NCI-H2107 treated with DMSO at 0.1 percent for 48 hours (cell line): ENCODE results near the gene TRIB2.

Experiments
- DNase-seq: peaks from one replicate; lab custom pipeline; 2025; ENCODE audit not compliant: unreplicated experiment; lab: John Stamatoyannopoulos, UW

The TRIB2 gene

GRCh38 chr2:12719400-12720277, 2.9 kb downstream of the TRIB2 start:
- DNase-seq: no peak

GRCh38 chr2:12720278-12720620, 3.5 kb downstream of the TRIB2 start:
- no peak for DNase-seq

- no peak for DNase-seq
Measured at GRCh38 chr2:12720754-12721378, 4.1 kb downstream of the TRIB2 start.

DNA sequence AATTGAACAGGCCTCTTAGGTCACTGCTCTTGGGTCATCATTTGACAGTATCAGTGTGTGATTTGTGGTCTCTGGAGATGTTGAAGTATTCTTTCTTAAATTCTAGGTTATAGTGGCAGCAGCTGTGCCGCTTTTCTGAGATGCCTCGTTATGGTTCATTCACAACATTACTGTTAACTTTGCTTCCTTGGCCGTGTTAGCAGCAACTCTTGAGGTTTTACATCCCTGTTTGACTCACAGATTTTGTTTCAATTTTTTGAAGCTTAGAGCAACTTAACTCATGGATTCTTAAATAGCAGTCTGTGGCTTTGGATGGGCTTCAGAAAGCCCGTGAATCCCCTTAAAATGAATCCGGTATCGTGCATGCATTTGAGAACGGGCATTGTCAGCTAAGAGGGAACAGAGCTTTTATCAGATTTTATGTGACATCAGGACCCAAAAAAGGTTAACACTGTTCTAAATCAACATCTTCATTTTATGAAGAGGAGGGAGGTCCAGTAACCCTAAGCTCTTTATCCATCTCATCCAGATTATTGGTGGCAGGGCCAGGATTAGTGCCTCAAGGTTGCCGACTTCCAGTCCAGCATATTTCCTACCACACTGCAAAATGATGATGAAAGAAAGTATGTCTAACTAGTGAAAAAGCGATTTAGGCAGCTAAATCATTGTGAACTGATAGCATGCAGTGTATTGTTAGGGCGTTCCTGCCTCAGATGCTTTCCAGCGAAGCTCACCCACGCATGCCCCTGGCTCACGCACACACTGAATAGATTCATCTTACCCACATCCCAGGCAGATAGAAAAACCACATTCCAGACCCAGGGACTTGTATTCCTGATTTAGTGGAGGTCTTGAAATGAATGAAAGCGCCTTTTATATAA, 5.1 kb downstream of the TRIB2 start:
- DNase-seq: no peak

GRCh38 chr2:12722447-12723316, 5.9 kb downstream of the TRIB2 start:
- no peak for DNase-seq

GRCh38 chr2:12723736-12724463, 7.2 kb downstream of the TRIB2 start:
- DNase-seq: no peak

DNA sequence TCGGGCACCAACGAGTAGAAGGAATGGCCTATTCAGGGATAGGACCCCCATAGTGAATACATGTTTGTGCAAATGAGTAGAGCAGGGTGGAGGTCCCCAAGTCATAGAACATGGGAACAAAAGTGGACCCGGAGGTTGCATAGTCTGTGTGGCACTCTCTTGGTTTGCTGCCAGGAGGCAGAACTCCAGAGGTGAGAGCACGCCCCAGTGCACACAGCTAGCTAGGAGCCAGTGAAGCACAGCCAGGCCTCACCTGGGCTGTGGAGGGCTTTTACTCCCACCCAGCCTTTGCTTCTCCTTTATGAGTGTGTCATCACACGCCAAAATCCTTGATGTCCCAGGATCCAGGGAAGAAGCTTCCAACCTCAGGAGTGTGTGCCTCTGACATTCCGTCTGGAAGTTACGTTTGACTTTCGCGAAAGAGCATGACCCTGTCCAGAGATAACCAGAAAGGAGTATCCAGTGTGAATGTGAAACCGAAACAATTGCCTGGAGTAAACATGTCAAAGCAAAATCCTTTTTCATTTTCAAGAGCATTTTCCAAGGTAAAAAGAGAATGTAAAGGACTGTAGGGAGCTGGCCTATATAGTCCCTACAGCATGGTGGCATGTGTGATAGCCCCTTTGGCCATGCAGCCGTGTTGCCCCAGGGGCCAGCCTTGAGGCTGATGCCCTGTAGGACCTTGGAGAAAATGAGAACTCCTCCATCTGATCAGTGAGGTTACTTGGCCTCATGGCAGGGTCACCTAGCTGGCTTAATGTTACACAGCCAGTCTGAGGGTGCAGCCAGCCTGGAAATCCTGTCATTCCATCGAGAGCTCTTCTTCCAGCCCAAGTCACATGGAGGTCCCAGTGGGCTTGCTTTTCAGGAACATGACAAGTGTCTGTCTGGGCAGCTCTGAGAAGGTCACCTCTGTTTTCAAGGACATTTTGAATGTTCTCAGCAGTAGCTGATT, 8.8 kb downstream of the TRIB2 start:
- DNase-seq: no peak

DNA sequence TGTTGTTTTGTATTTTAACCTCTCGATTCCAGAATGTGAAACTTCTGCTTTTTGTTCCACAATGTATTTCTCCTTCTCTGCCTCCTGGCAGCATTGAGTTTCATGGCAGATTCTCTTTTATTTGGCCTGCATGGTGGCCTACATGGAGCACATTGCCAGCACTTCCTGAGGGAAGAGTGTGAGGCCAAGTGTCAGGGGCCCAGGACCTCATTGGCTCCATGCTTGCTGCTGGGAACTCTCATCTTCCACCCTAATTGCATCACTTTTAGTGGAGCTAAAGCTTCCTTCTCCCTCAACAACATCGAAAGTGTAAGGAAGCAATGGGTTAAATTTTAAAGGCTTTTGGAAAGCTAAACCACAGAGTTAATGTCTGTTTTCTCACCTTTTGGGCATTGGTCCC, 9.5 kb downstream of the TRIB2 start:
- no peak for DNase-seq

GRCh38 chr2:12727065-12727464, 10.3 kb downstream of the TRIB2 start:
- DNase-seq: no peak

GRCh38 chr2:12727641-12728040, 10.9 kb downstream of the TRIB2 start:
- no peak for DNase-seq

- DNase-seq: no peak
Measured at GRCh38 chr2:12728221-12728777, 11.6 kb downstream of the TRIB2 start.

GRCh38 chr2:12730265-12730664, 13.5 kb downstream of the TRIB2 start:
- DNase-seq: no peak

DNA sequence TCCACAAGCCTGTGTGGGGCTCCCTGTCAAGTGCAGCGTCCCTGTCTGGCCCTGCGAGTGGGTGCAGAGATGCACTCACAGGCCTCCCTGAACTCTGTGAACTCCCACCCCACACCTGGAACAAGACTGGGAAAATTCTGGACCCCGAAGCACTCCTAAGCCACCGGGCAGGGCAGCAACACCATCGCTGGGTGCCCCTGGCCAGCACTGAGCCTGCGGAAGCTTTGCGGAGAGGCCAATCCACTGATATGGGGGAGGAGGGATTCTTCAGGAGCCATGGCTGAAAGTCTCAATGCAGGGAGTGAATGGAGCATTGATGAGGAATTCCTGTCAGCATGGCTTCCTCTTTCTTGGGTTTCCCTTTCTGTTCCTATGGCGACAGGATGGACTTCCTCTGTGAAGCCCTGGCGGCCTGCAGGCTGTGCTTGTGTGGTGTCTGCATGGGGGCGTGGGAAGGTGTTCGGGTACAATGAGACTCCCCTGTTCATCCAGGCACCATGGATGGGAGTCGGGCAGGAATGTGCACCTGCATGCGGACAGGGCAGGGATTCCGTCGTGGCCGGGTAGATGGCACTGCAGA, 15.1 kb downstream of the TRIB2 start:
- DNase-seq: no peak

GRCh38 chr2:12732651-12733050, 15.9 kb downstream of the TRIB2 start:
- no peak for DNase-seq

GRCh38 chr2:12733846-12734245, 17.1 kb downstream of the TRIB2 start:
- DNase-seq: no peak

DNA sequence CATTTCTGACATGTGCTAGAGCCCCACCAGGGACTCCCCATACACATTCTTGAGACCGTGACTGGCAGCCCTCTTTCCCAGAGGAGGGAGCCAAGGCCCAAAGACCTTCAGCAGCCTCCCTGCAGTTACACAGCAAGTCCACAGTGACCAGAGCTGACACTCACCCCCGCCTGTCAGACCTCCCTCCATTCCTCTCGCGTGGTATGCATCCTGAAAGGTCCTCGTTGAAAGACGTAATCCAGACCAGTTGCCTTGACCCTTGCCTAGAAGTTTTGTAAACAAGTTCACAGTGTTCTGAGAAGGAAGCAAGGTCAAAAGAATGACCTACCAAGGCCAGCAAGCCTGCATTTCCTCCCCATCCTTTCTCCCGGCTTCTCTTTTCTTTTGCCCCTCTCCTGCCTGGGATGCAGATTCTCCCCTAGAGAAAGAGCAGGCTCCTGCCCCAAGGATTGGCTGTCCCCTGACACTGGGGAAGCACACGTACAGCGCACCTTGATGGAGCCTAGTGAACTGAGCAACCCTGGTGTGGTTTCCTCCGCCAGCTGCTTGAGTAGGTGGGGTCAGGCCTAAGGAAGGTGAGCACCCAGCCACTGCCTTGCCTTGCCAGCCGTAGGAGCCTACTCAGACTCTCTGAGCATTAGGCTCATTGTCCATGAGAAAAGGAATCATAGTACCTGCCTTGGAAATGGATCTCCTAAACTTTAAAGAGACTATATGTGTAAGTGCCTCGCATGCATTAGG, 18.3 kb downstream of the TRIB2 start:
- no peak for DNase-seq

- DNase-seq: no peak
Measured at GRCh38 chr2:12737297-12737696, 20.6 kb downstream of the TRIB2 start.
